GM21390 (cell line): ENCODE data around the gene SELE.
"Not testable (repeated sequence)": the region's sequence is repeated elsewhere in the genome, so short reads cannot be mapped to it uniquely, and the experiment has no call there.

ENCODE experiments used
- ATAC-seq: cut with Tn5 transposase; IDR thresholded peaks from one replicate; pipeline ENCODE4 v1.9.1; 2021; ENCODE audit not compliant: unreplicated experiment

Gene SELE

GRCh38 chr1:169725930-169726329 lies 7.9 kb downstream of the SELE start:
- no peak for ATAC-seq

- ATAC-seq: no peak
These were observed 9.7 kb downstream of the SELE start for GRCh38 chr1:169724168-169724567.

GRCh38 chr1:169723763-169724162 lies 10.1 kb downstream of the SELE start:
- no peak for ATAC-seq

GRCh38 chr1:169722779-169723178 lies 11.1 kb downstream of the SELE start:
- no peak for ATAC-seq

- ATAC-seq: not testable (repeated sequence)
These were observed 18.8 kb downstream of the SELE start for GRCh38 chr1:169715100-169715499.

- ATAC-seq: not testable (repeated sequence)
These were observed 20.8 kb downstream of the SELE start for GRCh38 chr1:169713090-169713489.

GRCh38 chr1:169712309-169712631 lies 21.6 kb downstream of the SELE start:
- no peak for ATAC-seq

GRCh38 chr1:169711469-169712308 lies 22.2 kb downstream of the SELE start, which contains the start of gene SELL:
SELL (minus strand) TSS chr1:169711620; CDS start chr1:169711498, 122 bp downstream.
- peak; percentile 75 for ATAC-seq

- ATAC-seq: no peak
These were observed 25.2 kb downstream of the SELE start for GRCh38 chr1:169708647-169709046.

- no peak for ATAC-seq
These were observed 25.8 kb downstream of the SELE start for GRCh38 chr1:169707912-169708604.

- ATAC-seq: no peak
These were observed 29.1 kb downstream of the SELE start for GRCh38 chr1:169704797-169705196.

- no peak for ATAC-seq
These were observed 32.4 kb downstream of the SELE start for GRCh38 chr1:169701261-169702005.

GRCh38 chr1:169699707-169700106 lies 34.2 kb downstream of the SELE start:
- ATAC-seq: no peak

GRCh38 chr1:169698976-169699375 lies 34.9 kb downstream of the SELE start:
- no peak for ATAC-seq

- ATAC-seq: peak; percentile 56
These were observed 36.1 kb downstream of the SELE start for GRCh38 chr1:169697755-169698154.

GRCh38 chr1:169696273-169697100 lies 37.4 kb downstream of the SELE start:
- ATAC-seq: no peak

- ATAC-seq: peak; percentile 38
These were observed 39.4 kb downstream of the SELE start for GRCh38 chr1:169694304-169695075.

GRCh38 chr1:169692756-169693460 lies 41.0 kb downstream of the SELE start:
- ATAC-seq: peak; percentile 29

GRCh38 chr1:169690489-169690888 lies 43.4 kb downstream of the SELE start:
- ATAC-seq: no peak
